ENCODE data around the gene LAMA5.

The LAMA5 gene

GRCh38 chr20:62326959-62327725 is 40.0 kb downstream of the LAMA5 start:
- no peak for FAIRE-seq

DNA sequence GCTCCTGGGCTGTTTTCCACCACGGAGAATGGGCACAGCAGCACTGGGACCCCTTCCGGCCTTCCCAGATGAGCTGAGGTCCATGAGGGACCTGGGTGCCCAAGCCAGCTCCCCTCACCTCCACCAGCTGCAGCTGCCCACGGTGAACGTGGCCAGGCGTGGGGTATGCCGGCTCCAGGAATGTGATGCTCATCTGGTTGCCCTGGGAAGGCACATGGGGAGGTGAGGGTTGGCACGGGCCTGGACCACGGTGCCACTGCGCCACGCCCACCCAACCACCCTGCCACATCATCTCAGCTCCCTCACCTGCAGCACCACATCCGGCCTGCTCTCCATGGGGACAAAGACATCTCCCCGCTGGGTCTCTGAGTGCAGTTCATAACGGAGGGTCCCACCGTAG is 40.6 kb downstream of the LAMA5 start:
- no peak for FAIRE-seq

- FAIRE-seq: no peak
Measured at GRCh38 chr20:62325172-62325905, 41.8 kb downstream of the LAMA5 start.

DNA sequence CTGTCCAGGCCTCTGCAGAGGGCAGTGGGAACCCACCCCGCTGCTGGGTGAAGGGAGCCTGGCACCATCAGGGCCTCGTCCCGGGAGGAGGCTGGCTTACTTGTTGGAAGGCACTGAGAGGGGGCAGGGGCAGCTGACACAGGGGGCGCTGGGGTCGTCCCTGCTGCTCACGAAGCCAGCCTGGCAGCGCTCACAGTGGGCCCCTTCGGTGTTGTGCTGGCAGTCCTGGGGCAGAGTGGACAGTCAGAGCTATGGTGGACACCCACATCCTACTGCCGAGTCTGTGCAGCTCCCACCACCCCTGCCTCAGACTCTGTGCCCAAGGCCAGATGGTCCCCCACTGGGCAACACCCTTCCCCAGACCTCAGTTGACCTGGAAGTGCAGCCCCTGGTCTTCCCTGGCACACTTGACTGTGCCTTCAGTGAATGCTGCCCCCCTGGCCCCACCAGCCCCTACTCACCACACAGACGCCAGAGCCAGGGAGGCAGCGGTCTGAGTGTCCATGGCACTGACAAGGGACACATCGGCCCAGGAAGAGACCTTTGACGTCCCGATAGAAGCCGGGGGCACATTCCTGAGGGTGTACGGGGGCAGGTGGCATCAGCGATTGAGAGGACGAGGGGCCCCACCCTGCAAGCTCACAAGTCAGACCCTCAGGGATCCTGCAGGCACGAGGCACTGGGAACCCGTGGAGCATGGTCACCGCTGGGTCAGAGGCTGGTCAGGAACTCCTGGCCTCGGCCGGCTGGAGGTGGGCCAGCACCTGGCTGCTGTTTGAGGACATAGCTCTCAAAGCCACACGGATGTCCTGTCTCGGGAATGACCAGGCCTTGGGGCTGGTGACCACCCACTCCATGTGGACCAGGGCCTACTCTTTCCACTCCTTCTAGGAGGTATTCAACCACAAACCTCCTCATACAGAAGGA is 42.9 kb downstream of the LAMA5 start:
- FAIRE-seq: no peak

GRCh38 chr20:62323146-62323979 is 43.7 kb downstream of the LAMA5 start:
- FAIRE-seq: no peak

- no peak for FAIRE-seq
Measured at GRCh38 chr20:62322492-62323041, 44.5 kb downstream of the LAMA5 start.

- no peak for FAIRE-seq
Measured at GRCh38 chr20:62321975-62322374, 45.1 kb downstream of the LAMA5 start.

DNA sequence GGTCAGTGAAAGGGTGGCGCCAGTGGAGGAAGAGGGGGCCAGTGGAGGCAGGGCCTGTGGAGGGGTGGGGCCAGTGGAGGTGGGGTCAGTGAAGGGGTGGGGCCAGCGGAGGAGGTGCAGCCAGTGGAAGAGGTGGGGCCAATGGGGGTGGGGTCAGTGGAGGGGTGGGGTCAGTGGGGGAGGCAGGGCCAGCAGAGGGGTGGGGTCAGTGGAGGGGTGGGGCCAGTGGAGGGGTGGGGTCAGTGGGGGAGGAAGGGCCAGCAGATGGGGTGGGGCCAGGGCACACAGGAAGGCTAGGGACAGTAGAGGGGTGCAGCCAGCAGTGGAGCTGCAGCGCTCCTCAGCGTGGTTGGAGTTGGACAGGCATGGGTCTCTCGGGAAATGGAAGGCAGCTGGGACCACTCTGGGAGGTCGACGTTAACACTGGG is 45.6 kb downstream of the LAMA5 start:
- FAIRE-seq: no peak

DNA sequence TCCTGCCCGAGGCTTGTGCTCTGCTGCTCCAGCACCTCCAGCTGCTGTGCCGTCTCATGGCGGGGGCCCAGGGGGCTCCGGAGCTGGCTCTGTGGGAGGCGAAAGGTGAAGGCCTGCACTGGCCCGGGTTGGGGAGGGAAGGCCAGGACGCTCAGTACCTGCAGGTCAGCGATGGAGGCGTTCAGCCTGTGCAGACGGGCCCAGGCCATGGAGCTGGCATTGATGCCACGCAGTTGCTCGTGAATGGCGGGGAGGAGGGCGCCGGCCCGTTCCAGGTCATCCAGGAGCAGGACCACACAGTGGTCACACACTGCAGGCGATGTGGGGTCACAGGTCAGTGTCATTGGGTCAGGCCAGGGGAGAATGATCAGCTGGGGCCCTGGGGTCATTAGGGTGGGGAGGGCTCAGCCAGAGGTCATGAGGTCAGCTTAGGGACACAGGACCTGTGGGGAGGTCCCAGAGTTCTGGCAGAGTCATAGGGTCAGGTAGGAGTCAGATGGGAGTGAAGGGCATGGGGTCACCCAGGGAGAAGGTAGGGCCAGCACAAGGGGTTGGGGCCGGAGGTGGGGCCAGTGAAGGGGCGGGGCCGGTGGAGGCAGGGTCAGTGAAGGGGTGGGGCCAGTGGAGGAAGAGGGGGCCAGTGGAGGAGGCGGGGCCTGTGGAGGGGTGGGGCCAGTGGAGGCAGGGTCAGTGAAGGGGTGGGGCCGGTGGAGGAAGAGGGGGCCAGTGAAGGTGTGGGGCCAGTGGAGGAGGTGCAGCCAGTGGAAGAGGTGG is 46.3 kb downstream of the LAMA5 start:
- FAIRE-seq: no peak

- no peak for FAIRE-seq
Measured at GRCh38 chr20:62319346-62319909, 47.7 kb downstream of the LAMA5 start.

DNA sequence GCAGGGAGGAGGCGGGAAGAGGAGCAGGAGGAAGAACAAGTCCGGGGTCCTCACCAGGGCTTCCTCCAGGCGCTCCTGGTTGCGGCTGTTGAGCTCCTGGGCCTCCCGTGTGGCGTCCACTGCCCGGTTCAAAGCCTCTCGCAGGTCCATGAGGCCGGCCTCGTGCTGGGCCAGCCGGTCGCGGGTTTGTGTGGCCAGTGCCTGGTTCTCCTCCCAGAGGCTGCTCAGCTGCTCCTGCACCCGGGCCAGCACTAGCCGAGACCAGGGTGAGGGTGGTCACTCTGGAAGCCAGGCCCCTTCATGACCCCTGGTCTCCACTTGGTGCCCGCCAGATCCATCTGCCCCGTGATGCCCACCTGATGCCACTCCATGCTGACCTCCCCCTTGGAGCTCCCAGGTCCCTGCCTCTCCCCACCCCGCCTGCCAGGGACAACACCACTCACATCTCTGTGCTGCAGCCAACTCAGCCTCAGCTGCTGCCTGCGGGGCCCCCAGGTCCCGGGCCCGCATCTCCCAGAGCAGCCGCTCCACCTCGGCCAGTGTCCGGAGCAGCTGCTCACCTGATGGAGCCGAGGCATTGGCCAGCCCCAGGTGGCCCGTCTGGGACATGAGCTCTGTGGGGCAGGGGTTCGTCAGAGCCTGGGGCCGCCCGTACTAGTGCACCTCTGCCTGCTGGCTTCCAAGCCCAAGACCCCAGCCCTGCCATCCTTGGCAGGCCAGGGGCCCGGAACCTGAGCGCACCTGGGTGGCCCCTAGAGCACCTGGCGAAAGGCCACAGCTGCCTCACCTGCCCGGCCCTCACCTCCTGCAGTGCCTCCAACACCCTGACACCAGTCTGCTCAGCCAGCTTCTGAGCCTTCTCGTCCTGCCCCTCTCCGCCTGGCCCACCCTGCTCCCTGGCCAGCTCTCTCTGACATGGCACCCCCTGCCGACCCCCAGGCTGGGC is 48.4 kb downstream of the LAMA5 start:
- FAIRE-seq: no peak

- no peak for FAIRE-seq
Measured at GRCh38 chr20:62317167-62317655, 49.9 kb downstream of the LAMA5 start.

DNA sequence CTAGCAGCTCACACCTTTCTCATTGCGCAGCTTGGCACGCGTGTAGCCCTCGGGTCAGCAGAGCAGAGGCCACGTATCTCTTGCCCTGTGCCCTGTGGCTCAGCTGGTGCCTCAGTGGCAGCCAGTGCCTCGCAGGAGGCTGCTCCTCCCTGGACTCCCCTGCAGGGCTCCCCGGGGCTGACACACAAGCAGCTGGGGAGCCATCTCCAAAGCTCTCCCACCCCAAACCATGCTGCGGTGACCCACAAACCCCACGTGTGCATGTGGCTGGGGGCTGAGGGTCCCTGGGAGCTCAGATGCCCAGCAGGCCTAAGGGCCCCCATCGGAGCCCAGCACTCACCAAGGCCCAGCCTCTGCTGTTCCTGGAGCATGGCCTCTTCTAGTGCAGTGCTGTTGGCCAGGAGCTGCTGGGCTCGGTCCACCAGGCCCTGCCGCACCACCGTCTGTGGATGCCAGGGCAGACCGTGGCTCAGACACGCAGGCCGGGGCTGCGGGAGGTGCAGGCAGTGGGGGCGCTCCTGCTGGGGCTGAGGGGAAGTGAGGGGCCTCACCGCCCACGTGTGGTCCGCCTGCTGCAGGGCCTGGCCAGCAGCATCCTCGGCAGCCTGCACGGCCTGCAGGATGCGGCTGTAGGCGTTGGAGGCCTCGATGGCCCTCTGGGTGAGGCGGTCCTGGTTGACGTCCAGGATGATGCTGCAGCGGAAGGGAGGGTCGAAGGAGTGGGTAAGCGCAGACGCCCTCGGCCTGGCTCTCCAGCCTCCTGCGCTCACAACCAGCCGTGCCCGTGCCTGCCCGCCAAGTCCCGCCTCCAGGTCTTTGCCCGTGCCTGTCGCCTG is 50.6 kb downstream of the LAMA5 start:
- no peak for FAIRE-seq

GRCh38 chr20:62315773-62316172 is 51.3 kb downstream of the LAMA5 start:
- FAIRE-seq: no peak

- no peak for FAIRE-seq
Measured at GRCh38 chr20:62314711-62315302, 52.3 kb downstream of the LAMA5 start.

GRCh38 chr20:62314339-62314638 is 52.8 kb downstream of the LAMA5 start:
- FAIRE-seq: no peak

DNA sequence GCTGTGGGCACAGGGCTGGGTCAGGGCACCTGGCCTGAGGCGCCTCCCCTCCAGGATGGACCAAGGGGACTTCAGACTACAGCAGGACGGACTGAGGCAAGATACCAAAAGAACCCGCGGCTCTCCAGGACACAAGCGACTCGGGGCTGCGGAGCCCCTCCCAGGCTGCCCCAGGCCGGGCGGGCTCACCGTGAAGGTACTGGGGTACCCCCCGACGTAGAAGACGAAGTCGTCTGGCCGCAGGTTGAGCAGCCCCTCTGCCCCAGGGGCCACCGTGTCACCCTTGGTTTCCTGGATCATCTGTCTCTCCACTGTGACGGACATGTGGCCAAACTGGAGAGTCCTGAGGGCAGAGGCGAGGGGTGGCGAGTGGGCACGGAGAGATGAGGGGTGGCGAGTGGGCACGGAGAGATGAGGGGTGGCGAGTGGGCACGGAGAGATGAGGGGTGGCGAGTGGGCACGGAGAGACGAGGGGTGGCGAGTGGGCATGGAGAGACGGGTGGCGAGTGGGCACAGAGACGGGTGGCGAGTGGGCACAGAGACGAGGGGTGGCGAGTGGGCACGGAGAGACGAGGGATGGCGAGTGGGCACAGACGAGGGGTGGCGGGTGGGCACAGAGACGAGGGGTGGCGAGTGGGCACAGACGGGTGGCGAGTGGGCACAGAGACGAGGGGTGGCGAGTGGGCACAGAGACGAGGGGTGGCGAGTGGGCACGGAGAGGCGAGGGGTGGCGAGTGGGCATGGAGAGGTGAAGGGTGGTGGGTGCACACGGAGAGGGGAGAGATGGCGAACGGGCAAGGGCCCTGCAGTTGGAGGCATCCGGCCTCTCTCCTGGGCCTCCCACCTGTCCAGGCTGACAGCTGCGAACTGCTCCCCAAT is 53.4 kb downstream of the LAMA5 start:
- no peak for FAIRE-seq

Measured in TTC549 (cell line).